HUES6 (cell line): ENCODE measurements around the gene PPME1.

Experiments
- H3K27ac ChIP-seq: 2 replicates; pipeline ENCODE4 v1.7.0; 2013; ENCODE audit warnings: low read depth, mild to moderate bottlenecking, low read length, inconsistent platforms
- H3K27me3 ChIP-seq: 2 replicates; pipeline ENCODE4 v1.6.1; 2013; ENCODE audit warnings: low read length; ENCODE audit not compliant: control insufficient read depth, insufficient read depth
- H3K36me3 ChIP-seq: 2 replicates; pipeline ENCODE4 v1.6.1; 2013; ENCODE audit warnings: low read length; ENCODE audit not compliant: control insufficient read depth, insufficient read depth
- H3K4me1 ChIP-seq: 2 replicates; pipeline ENCODE4 v1.6.1; 2013; ENCODE audit warnings: low read length; ENCODE audit not compliant: control insufficient read depth, insufficient read depth
- H3K4me3 ChIP-seq: 2 replicates; pipeline ENCODE4 v1.5.1; 2013; ENCODE audit warnings: low read depth, low read length
- H3K9ac ChIP-seq: one replicate; pipeline ENCODE4 v1.6.1; 2013; ENCODE audit warnings: mild to moderate bottlenecking, low read length
- H3K9me3 ChIP-seq: 2 replicates; pipeline ENCODE4 v1.6.1; 2013; ENCODE audit warnings: low read depth, low read length; ENCODE audit not compliant: control insufficient read depth, insufficient read depth

Gene PPME1

GRCh38 chr11:74225565-74225964 lies 54.5 kb downstream of the PPME1 start:
- no peak overlapping the region for H3K27ac ChIP-seq
- H3K9me3 ChIP-seq = no peaks in the 10 kb centered on the region
- H3K9ac ChIP-seq = no peak overlapping the region
- no peak overlapping the region for H3K4me3 ChIP-seq
- no peaks in the 10 kb centered on the region for H3K4me1 ChIP-seq
- H3K27me3 ChIP-seq = no peaks in the 10 kb centered on the region
- H3K36me3 ChIP-seq = peaks cover 13% of the 10 kb centered on the region

GRCh38 chr11:74226907-74227306 lies 55.8 kb downstream of the PPME1 start:
- Histone ChIP-seq H3K4me3 (no peak overlapping the region), H3K4me1 (no peaks in the 10 kb centered on the region), H3K27ac (no peak overlapping the region), H3K9me3 (no peaks in the 10 kb centered on the region), H3K9ac (no peak overlapping the region), H3K36me3 (peaks cover 25% of the 10 kb centered on the region), H3K27me3 (no peaks in the 10 kb centered on the region)

- Histone ChIP-seq H3K9me3 (no peaks in the 10 kb centered on the region), H3K36me3 (peaks cover 44% of the 10 kb centered on the region), H3K27me3 (no peaks in the 10 kb centered on the region), H3K4me3 (no peak overlapping the region), H3K27ac (no peak overlapping the region), H3K9ac (no peak overlapping the region), H3K4me1 (no peaks in the 10 kb centered on the region)
These were observed 61.3 kb downstream of the PPME1 start for GRCh38 chr11:74232311-74232950.

DNA sequence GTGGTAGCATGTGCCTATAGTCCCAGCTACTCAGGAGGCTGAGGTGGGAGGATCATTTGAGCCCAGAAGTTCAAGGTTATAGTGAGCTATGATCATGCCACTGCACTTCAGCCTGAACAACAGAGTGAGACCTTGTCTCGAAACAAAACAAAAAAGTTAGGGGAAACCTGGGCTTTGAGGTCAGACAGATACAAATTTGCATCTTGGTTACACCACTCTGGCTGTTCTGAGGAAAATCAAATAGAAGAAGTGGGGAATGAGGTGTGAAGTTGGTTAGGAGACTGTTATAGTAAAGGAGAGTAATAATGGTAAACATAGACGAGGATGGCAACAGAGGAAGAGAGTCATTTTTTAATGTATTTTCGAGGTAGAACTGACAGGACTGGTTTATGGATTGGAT lies 62.6 kb downstream of the PPME1 start:
- H3K27ac ChIP-seq = no peak overlapping the region
- peaks cover 49% of the 10 kb centered on the region for H3K36me3 ChIP-seq
- H3K9me3 ChIP-seq = no peaks in the 10 kb centered on the region
- H3K9ac ChIP-seq = no peak overlapping the region
- H3K4me1 ChIP-seq = no peaks in the 10 kb centered on the region
- no peak overlapping the region for H3K4me3 ChIP-seq
- no peaks in the 10 kb centered on the region for H3K27me3 ChIP-seq

- Histone ChIP-seq H3K4me3 (no peak overlapping the region), H3K36me3 (peaks cover 58% of the 10 kb centered on the region), H3K9ac (no peak overlapping the region), H3K9me3 (no peaks in the 10 kb centered on the region), H3K4me1 (no peaks in the 10 kb centered on the region), H3K27ac (no peak overlapping the region), H3K27me3 (no peaks in the 10 kb centered on the region)
These were observed 64.0 kb downstream of the PPME1 start for GRCh38 chr11:74235121-74235520.

DNA sequence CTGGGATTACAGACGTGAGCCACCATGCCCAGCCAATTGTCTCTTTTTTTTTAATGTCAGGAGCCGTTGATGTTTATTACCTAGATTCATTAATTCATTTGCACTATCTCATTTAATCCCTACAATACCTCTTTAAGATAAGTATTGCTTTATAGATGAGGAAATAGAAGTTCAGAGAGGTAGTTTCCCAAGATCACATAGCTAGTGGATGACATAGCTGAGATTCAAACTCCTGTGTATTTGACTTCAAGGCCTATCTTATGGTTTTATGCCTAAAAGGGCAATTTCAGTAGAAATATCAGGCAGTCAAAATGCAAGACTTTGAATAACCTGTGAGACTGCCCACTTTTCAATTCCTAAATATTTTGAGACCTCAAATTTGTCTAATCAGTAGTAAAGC lies 66.5 kb downstream of the PPME1 start:
- Histone ChIP-seq H3K36me3 (peaks cover 47% of the 10 kb centered on the region), H3K27me3 (no peaks in the 10 kb centered on the region), H3K4me1 (no peaks in the 10 kb centered on the region), H3K9ac (no peak overlapping the region), H3K27ac (no peak overlapping the region), H3K9me3 (no peaks in the 10 kb centered on the region), H3K4me3 (no peak overlapping the region)

DNA sequence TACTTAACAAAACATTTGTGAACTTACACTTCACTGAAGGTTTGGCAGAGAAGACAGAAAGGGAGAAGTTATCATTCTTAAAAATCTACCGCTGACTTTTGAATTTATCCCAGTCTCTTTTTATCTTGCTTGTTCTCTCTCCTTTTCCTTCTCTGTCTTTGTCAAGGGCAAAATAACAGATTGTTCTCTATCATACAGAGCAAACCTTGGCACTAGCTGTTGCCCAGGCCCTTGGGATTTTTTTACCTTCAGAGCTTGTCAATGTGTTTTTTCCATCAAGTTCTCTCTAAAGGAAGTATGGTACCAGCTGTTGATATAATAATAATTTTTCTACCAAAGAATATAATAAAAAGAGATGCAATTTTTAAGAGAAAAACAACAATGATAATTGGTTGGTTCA lies 67.2 kb downstream of the PPME1 start:
- no peaks in the 10 kb centered on the region for H3K4me1 ChIP-seq
- peaks cover 49% of the 10 kb centered on the region for H3K36me3 ChIP-seq
- no peak overlapping the region for H3K27ac ChIP-seq
- no peak overlapping the region for H3K4me3 ChIP-seq
- no peaks in the 10 kb centered on the region for H3K27me3 ChIP-seq
- no peak overlapping the region for H3K9ac ChIP-seq
- H3K9me3 ChIP-seq = no peaks in the 10 kb centered on the region

- no peak overlapping the region for H3K27ac ChIP-seq
- no peaks in the 10 kb centered on the region for H3K9me3 ChIP-seq
- peaks cover 5% of the 10 kb centered on the region for H3K4me1 ChIP-seq
- peaks cover 30% of the 10 kb centered on the region for H3K36me3 ChIP-seq
- H3K4me3 ChIP-seq = no peak overlapping the region
- H3K9ac ChIP-seq = no peak overlapping the region
- no peaks in the 10 kb centered on the region for H3K27me3 ChIP-seq
These were observed 77.4 kb downstream of the PPME1 start for GRCh38 chr11:74248469-74248868.

- Histone ChIP-seq H3K36me3 (peaks cover 39% of the 10 kb centered on the region), H3K9ac (no peak overlapping the region), H3K4me3 (no peak overlapping the region)
These were observed 78.4 kb downstream of the PPME1 start for GRCh38 chr11:74249496-74249895.

GRCh38 chr11:74253361-74253760 lies 82.3 kb downstream of the PPME1 start:
- no peaks in the 10 kb centered on the region for H3K27me3 ChIP-seq
- H3K4me3 ChIP-seq = no peak overlapping the region
- H3K27ac ChIP-seq = no peak overlapping the region
- peaks cover 40% of the 10 kb centered on the region for H3K36me3 ChIP-seq
- no peak overlapping the region for H3K9ac ChIP-seq
- H3K9me3 ChIP-seq = no peaks in the 10 kb centered on the region
- H3K4me1 ChIP-seq = peaks cover 5% of the 10 kb centered on the region

More at GRCh38 chr11:74249496-74249895, 78.4 kb downstream of the PPME1 start:
- peaks cover 5% of the 10 kb centered on the region for H3K4me1 ChIP-seq
- H3K27ac ChIP-seq = no peak overlapping the region
- no peaks in the 10 kb centered on the region for H3K27me3 ChIP-seq
- no peaks in the 10 kb centered on the region for H3K9me3 ChIP-seq

- no peak overlapping the region for H3K4me3 ChIP-seq
- no peaks in the 10 kb centered on the region for H3K27me3 ChIP-seq
- no peaks in the 10 kb centered on the region for H3K4me1 ChIP-seq
- H3K27ac ChIP-seq = no peak overlapping the region
- H3K36me3 ChIP-seq = peaks cover 30% of the 10 kb centered on the region
- 0 out of 2 replicates have a peak, but pooled peaks cover 4% of the 10 kb centered on the region for H3K9me3 ChIP-seq
- H3K9ac ChIP-seq = no peak overlapping the region
These were observed 84.8 kb downstream of the PPME1 start for GRCh38 chr11:74255741-74256375.
